H1 (cell line): Measurements from ENCODE around the gene TGFA. TPM values are rescaled to one million over a fixed set of nuclear protein-coding genes. Genes with fewer than 3 reads are reported as not detected.

Experiments
- CTCF ChIA-PET: fragments of 300-600 bp; sonication (Branson Sonifier 250); formaldehyde crosslinking; loops from one replicate; lab custom pipeline; 2021; ENCODE audit not compliant: partially characterized antibody; lab: Charles Lee
- POLR2A ChIA-PET: fragments of 300-600 bp; sonication (Branson Sonifier 250); formaldehyde crosslinking; loops from one replicate; lab custom pipeline; 2021; ENCODE audit warnings: inconsistent platforms; ENCODE audit not compliant: partially characterized antibody; lab: Charles Lee
- DNase-seq, 2 experiments: peaks; one replicate each; pipeline versions ENCODE4 v3.0.0 to v3.0.0-alpha.2; 2010 to 2022; ENCODE audit warnings: low spot score in 2 of 2, low read depth in 1 of 2, mixed read lengths in 1 of 2
- FAIRE-seq: peaks from 2 replicates; lab custom pipeline; 2011; peaks lifted over from hg19 to GRCh38; lab: Jason Lieb, UNC
- H2AFZ ChIP-seq: 2 replicates; pipeline ENCODE4 v1.8.1; 2012; ENCODE audit warnings: low read length, inconsistent platforms
- H2AK5ac ChIP-seq: 2 replicates; pipeline ENCODE4 v1.6.1; 2013; ENCODE audit warnings: low read depth, low read length
- H2BK120ac ChIP-seq: replicated peaks from 2 replicates; pipeline ENCODE3; 2013; ENCODE audit warnings: low read depth, low read length, inconsistent platforms
- H2BK12ac ChIP-seq: 2 replicates; pipeline ENCODE4 v1.6.1; 2013; ENCODE audit warnings: low read depth, low read length
- H2BK15ac ChIP-seq: 2 replicates; pipeline ENCODE4 v1.6.1; 2013; ENCODE audit warnings: low read length
- H2BK20ac ChIP-seq: 2 replicates; pipeline ENCODE4 v1.6.1; 2013; ENCODE audit warnings: low read length
- H2BK5ac ChIP-seq: 2 replicates; pipeline ENCODE4 v1.6.1; 2013; ENCODE audit warnings: low read depth, low read length
- H3K14ac ChIP-seq: 2 replicates; pipeline ENCODE4 v1.6.1; 2013; ENCODE audit warnings: inconsistent platforms; ENCODE audit not compliant: insufficient read length
- H3K18ac ChIP-seq: 2 replicates; pipeline ENCODE4 v1.6.1; 2013; ENCODE audit warnings: low read length; ENCODE audit errors: extremely low read depth
- H3K23ac ChIP-seq: 2 replicates; pipeline ENCODE4 v1.6.1; 2013; ENCODE audit warnings: inconsistent platforms; ENCODE audit not compliant: insufficient read length
- H3K23me2 ChIP-seq: 2 replicates; pipeline ENCODE4 v1.6.1; 2013; ENCODE audit warnings: low read depth, low read length
- H3K27ac ChIP-seq: 2 replicates; pipeline ENCODE4 v1.6.1; 2011; ENCODE audit warnings: low read depth, low read length, inconsistent platforms
- H3K27me3 ChIP-seq, 4 experiments: replicated peaks in 1 of 4; 1 replicate in 1 of 4; 2 replicates in 3 of 4; pipeline versions ENCODE4 v1.6.1 to v1.8.1; 2011 to 2013; ENCODE audit warnings: low read length in 3 of 4, mild to moderate bottlenecking in 3 of 4, inconsistent platforms in 2 of 4, mixed read lengths in 2 of 4, moderate library complexity in 1 of 4; ENCODE audit not compliant: control insufficient read depth in 3 of 4, insufficient read depth in 3 of 4; ENCODE audit errors: extremely low read depth in 1 of 4
- H3K36me3 ChIP-seq, 4 experiments: 2 replicates each; pipeline versions ENCODE4 v1.6.1 to v1.8.1; 2011 to 2013; ENCODE audit warnings: mild to moderate bottlenecking in 4 of 4, low read length in 3 of 4, moderate library complexity in 2 of 4, control low read depth in 1 of 4, inconsistent platforms in 1 of 4; ENCODE audit not compliant: insufficient read depth in 4 of 4, control insufficient read depth in 2 of 4
- H3K4ac ChIP-seq: replicated peaks from 2 replicates; pipeline ENCODE3; 2013; ENCODE audit warnings: low read length, low read depth, mixed read lengths, inconsistent platforms; ENCODE audit not compliant: insufficient read length
- H3K4me1 ChIP-seq, 4 experiments: replicated peaks in 1 of 4; 1 replicate in 1 of 4; 2 replicates in 3 of 4; pipeline versions ENCODE4 v1.6.1 to v1.8.1; 2011 to 2013; ENCODE audit warnings: low read length in 3 of 4, inconsistent platforms in 2 of 4, mixed read lengths in 1 of 4; ENCODE audit not compliant: insufficient read depth in 4 of 4, control insufficient read depth in 3 of 4
- H3K4me2 ChIP-seq, 2 experiments: 2 replicates each; pipeline versions ENCODE4 v1.6.1 to v1.8.1; 2011 to 2013; ENCODE audit warnings: low read depth in 2 of 2, low read length in 2 of 2, control low read depth in 1 of 2, inconsistent platforms in 1 of 2, mild to moderate bottlenecking in 1 of 2; ENCODE audit not compliant: insufficient read depth in 1 of 2
- H3K4me3 ChIP-seq, 4 experiments: fragments of 200-600, 300-600 bp in 1 of 4; sonication (generic), shearing (Covaris generic), sonication (Bioruptor Twin) in 1 of 4; 2 replicates each; pipeline versions ENCODE4 v1.5.1 to v1.8.1; 2011 to 2016; ENCODE audit warnings: low read length in 4 of 4, low read depth in 3 of 4, control low read depth in 2 of 4, inconsistent platforms in 2 of 4, mild to moderate bottlenecking in 2 of 4, mixed read lengths in 1 of 4, moderate library complexity in 1 of 4; ENCODE audit not compliant: insufficient read depth in 2 of 4; ENCODE audit errors: extremely low read depth in 1 of 4
- H3K56ac ChIP-seq: replicated peaks from 2 replicates; pipeline ENCODE3; 2013; ENCODE audit warnings: low read depth, mild to moderate bottlenecking, mixed read lengths, low read length, inconsistent platforms; ENCODE audit not compliant: insufficient read length
- H3K79me1 ChIP-seq: 2 replicates; pipeline ENCODE4 v1.6.1; 2013; ENCODE audit warnings: low read depth, low read length, control low read depth
- H3K79me2 ChIP-seq, 2 experiments: 2 replicates each; pipeline versions ENCODE4 v1.6.1 to v1.8.1; 2012 to 2013; ENCODE audit warnings: low read length in 2 of 2, mild to moderate bottlenecking in 2 of 2, inconsistent platforms in 1 of 2; ENCODE audit not compliant: insufficient read depth in 2 of 2, control insufficient read depth in 1 of 2
- H3K9ac ChIP-seq, 4 experiments: replicated peaks in 1 of 4; 1 replicate in 1 of 4; 2 replicates in 3 of 4; pipeline versions ENCODE4 v1.6.1 to v1.8.1; 2011 to 2013; ENCODE audit warnings: low read depth in 3 of 4, low read length in 3 of 4, control low read depth in 2 of 4, mild to moderate bottlenecking in 2 of 4, moderate library complexity in 2 of 4, inconsistent platforms in 1 of 4; ENCODE audit errors: extremely low read depth in 1 of 4
- H3K9me3 ChIP-seq, 2 experiments: 2 replicates each; pipeline versions ENCODE4 v1.6.1 to v1.8.1; 2012 to 2013; ENCODE audit warnings: mild to moderate bottlenecking in 2 of 2, moderate library complexity in 2 of 2, control low read depth in 1 of 2, inconsistent platforms in 1 of 2, low read depth in 1 of 2, low read length in 1 of 2, mixed read lengths in 1 of 2; ENCODE audit not compliant: insufficient read depth in 2 of 2
- H4K20me1 ChIP-seq, 2 experiments: replicated peaks in 1 of 2; 2 replicates each; pipeline versions ENCODE3 to v1.8.1; 2011 to 2013; ENCODE audit warnings: inconsistent platforms in 2 of 2, low read length in 2 of 2, mild to moderate bottlenecking in 1 of 2; ENCODE audit not compliant: insufficient read depth in 2 of 2, control insufficient read depth in 1 of 2
- H4K5ac ChIP-seq: 2 replicates; pipeline ENCODE4 v1.6.1; 2013; ENCODE audit warnings: low read length, low read depth, mixed read lengths, inconsistent platforms; ENCODE audit not compliant: insufficient read length
- H4K8ac ChIP-seq: 2 replicates; pipeline ENCODE4 v1.8.0; 2013; ENCODE audit warnings: mild to moderate bottlenecking, moderate library complexity, low read length, inconsistent platforms; ENCODE audit not compliant: insufficient read depth; ENCODE audit errors: extremely low read depth
- H4K91ac ChIP-seq: replicated peaks from 2 replicates; pipeline ENCODE3; 2013; ENCODE audit warnings: low read length, mixed read lengths, inconsistent platforms; ENCODE audit not compliant: insufficient read length
- WGBS, 2 experiments: shearing (Covaris generic) in 1 of 2; methylation state at CpG; one replicate each; pipeline versions ENCODE4 v1.1.6 to v1.1.7; 2013 to 2015; ENCODE audit warnings: low lambda C conversion rate in 2 of 2, mixed read lengths in 2 of 2, inconsistent platforms in 1 of 2, low coverage in 1 of 2, missing lambda C conversion rate in 1 of 2; ENCODE audit not compliant: insufficient replicate concordance in 2 of 2, insufficient coverage in 1 of 2, insufficient read length in 1 of 2; ENCODE audit errors: extremely low coverage in 1 of 2, missing lambda C conversion rate in 1 of 2; 5-methylcytosine and 5-hydroxymethylcytosine counted together
- polyA plus RNA-seq, 7 experiments: library from polyadenylated mRNA; depleted of rRNA in 3 of 7; stranded (reverse) in 5 of 7; unstranded in 2 of 7; fragments of >200 nt in 5 of 7; fragments of 200-250 nt in 2 of 7; gene quantifications; 1 replicate in 5 of 7; 2 replicates in 1 of 7; 4 replicates in 1 of 7; pipeline versions ENCODE4 v1.2.1 to v1.2.3, GENCODE V29; 2011 to 2013; ENCODE audit warnings: missing spikeins in 2 of 7, mixed read lengths in 2 of 7
- total RNA-seq: library from RNA; stranded (reverse); fragmentation: NEBNext Ultra II Directional; extraction: Animal tissue kit (Norgen Biotek cat#: 25700); gene quantifications from 2 replicates; pipeline ENCODE4 v1.2.1, GENCODE V29; 2021

TGFA gene
- total and polyA plus RNA-seq, 2 of the 8 experiments (the other 6 are each of a cell fraction or from before 2014, with no cell fraction given) = 1.8 to 3.7 TPM

- Histone ChIP-seq H2BK20ac (no peak overlapping the region), H4K91ac (no peak overlapping the region), H3K27ac (no peak overlapping the region), H2BK5ac (no peak overlapping the region), H3K18ac (no peak overlapping the region), H4K8ac (no peak overlapping the region), H2AK5ac (no peak overlapping the region), H3K4me1 (no peaks in the 10 kb centered on the region; a peak in 1 of 7 replicates), H3K9me3 (no peaks in the 10 kb centered on the region), H3K23ac (no peak overlapping the region), H3K79me1 (no peaks in the 10 kb centered on the region), H3K4ac (no peak overlapping the region), H3K36me3 (no peaks in the 10 kb centered on the region), H3K79me2 (no peaks in the 10 kb centered on the region), H3K56ac (no peak overlapping the region), H4K20me1 (peaks cover 3% of the 10 kb centered on the region in 2 experiments), H3K9ac (no peak overlapping the region), H3K14ac (no peak overlapping the region), H3K4me3 (no peak overlapping the region), H4K5ac (no peak overlapping the region), H2BK12ac (no peak overlapping the region), H3K27me3 (peaks cover 6 to 33% (median 22%) of the 10 kb centered on the region in 4 experiments), H2BK120ac (no peak overlapping the region), H2BK15ac (no peak overlapping the region), H3K23me2 (peaks cover 12% of the 10 kb centered on the region; the same call in 1 of the 2 replicates), H2AFZ (no peak overlapping the region), H3K4me2 (no peak overlapping the region)
- DNase-seq (no peak), FAIRE-seq (no peak)
- 91% methylated on average over 12 of the region's 12 CpGs; no CpG with 5 or more reads in 1 of the 2 experiments for WGBS, 2 experiments
- CTCF ChIA-PET = interaction anchor here (0.5 to 1.0 kb wide), 3 partner anchors 51 to 82 kb away, joined by 3 to 4 read pairs (median 3); no protein-coding TSS in a partner anchor
- POLR2A ChIA-PET = no interaction called here
These were observed 4.4 kb downstream of the TGFA start for GRCh38 chr2:70549064-70549710.
